PC-3 (cell line): ENCODE measurements around the gene GRXCR1.

Source experiments
- EZH2 ChIP-seq: fragments of 300-600 bp; sonication (generic); IDR thresholded peaks from one replicate; pipeline ENCODE4 v1.6.1; 2017; ENCODE audit warnings: antibody characterized with exemption, mild to moderate bottlenecking, low read length; ENCODE audit not compliant: unreplicated experiment
- TF ChIP-seq, protein P1 (sequence below): fragments of 300-600 bp; sonication (generic); conservative IDR thresholded peaks from 2 replicates; pipeline ENCODE4 v1.5.1; 2017; ENCODE audit warnings: antibody characterized with exemption, low read depth, mild to moderate bottlenecking, low read length

- TF ChIP-seq, protein P1, sequence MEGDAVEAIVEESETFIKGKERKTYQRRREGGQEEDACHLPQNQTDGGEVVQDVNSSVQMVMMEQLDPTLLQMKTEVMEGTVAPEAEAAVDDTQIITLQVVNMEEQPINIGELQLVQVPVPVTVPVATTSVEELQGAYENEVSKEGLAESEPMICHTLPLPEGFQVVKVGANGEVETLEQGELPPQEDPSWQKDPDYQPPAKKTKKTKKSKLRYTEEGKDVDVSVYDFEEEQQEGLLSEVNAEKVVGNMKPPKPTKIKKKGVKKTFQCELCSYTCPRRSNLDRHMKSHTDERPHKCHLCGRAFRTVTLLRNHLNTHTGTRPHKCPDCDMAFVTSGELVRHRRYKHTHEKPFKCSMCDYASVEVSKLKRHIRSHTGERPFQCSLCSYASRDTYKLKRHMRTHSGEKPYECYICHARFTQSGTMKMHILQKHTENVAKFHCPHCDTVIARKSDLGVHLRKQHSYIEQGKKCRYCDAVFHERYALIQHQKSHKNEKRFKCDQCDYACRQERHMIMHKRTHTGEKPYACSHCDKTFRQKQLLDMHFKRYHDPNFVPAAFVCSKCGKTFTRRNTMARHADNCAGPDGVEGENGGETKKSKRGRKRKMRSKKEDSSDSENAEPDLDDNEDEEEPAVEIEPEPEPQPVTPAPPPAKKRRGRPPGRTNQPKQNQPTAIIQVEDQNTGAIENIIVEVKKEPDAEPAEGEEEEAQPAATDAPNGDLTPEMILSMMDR = peak; percentile 65
- no peak for TF ChIP-seq EZH2
Observed at GRCh38 chr4:42965326-42965725, 72.8 kb downstream of the GRXCR1 start.
